HEK293 (cell line): Measurements from ENCODE around the gene STX4.

Experiments
- PRDM1 ChIP-seq: fragments of 450-650 bp; formaldehyde crosslinking; IDR thresholded peaks from 2 replicates; pipeline ENCODE4; 2016; ENCODE audit warnings: missing biosample characterization, missing genetic modification characterization
- YY1 ChIP-seq: fragments of 450-650 bp; formaldehyde crosslinking; IDR thresholded peaks from 2 replicates; pipeline ENCODE4 v1.5.1; 2018; ENCODE audit warnings: missing biosample characterization, missing genetic modification characterization
- ZNF169 ChIP-seq: fragments of 450-650 bp; formaldehyde crosslinking; IDR thresholded peaks from 2 replicates; pipeline ENCODE4 v1.5.1; 2016; ENCODE audit warnings: missing biosample characterization, missing genetic modification characterization
- ZNF518A ChIP-seq: fragments of 450-650 bp; formaldehyde crosslinking; conservative IDR thresholded peaks from 2 replicates; pipeline ENCODE4 v1.5.1; 2016; ENCODE audit warnings: low read depth, missing biosample characterization, missing genetic modification characterization
- ZNF585B ChIP-seq: fragments of 450-650 bp; formaldehyde crosslinking; IDR thresholded peaks from 2 replicates; pipeline ENCODE4 v1.5.1; 2016; ENCODE audit warnings: missing biosample characterization, missing genetic modification characterization
- ZNF629 ChIP-seq: fragments of 450-650 bp; formaldehyde crosslinking; IDR thresholded peaks from 2 replicates; pipeline ENCODE4 v1.5.1; 2017; ENCODE audit warnings: missing biosample characterization, missing genetic modification characterization
- ZNF645 ChIP-seq: fragments of 450-650 bp; formaldehyde crosslinking; IDR thresholded peaks from 2 replicates; pipeline ENCODE4; 2016; ENCODE audit warnings: missing biosample characterization, missing genetic modification characterization
- TF ChIP-seq, protein P1 (sequence below): fragments of 450-650 bp; formaldehyde crosslinking; IDR thresholded peaks from 2 replicates; pipeline ENCODE4 v1.5.1; 2016; ENCODE audit warnings: missing biosample characterization, missing genetic modification characterization
- TF ChIP-seq, protein P2 (sequence below): fragments of 450-650 bp; formaldehyde crosslinking; IDR thresholded peaks from 2 replicates; pipeline ENCODE4 v1.5.1; 2016; ENCODE audit warnings: missing biosample characterization, missing genetic modification characterization
- TF ChIP-seq, protein P3 (sequence below): fragments of 450-650 bp; formaldehyde crosslinking; IDR thresholded peaks from 2 replicates; pipeline ENCODE4 v1.5.0; 2017; ENCODE audit warnings: missing biosample characterization, missing genetic modification characterization, borderline replicate concordance

- no peak for TF ChIP-seq ZNF169 (tag by site-specific recombination)
- TF ChIP-seq, protein P1, sequence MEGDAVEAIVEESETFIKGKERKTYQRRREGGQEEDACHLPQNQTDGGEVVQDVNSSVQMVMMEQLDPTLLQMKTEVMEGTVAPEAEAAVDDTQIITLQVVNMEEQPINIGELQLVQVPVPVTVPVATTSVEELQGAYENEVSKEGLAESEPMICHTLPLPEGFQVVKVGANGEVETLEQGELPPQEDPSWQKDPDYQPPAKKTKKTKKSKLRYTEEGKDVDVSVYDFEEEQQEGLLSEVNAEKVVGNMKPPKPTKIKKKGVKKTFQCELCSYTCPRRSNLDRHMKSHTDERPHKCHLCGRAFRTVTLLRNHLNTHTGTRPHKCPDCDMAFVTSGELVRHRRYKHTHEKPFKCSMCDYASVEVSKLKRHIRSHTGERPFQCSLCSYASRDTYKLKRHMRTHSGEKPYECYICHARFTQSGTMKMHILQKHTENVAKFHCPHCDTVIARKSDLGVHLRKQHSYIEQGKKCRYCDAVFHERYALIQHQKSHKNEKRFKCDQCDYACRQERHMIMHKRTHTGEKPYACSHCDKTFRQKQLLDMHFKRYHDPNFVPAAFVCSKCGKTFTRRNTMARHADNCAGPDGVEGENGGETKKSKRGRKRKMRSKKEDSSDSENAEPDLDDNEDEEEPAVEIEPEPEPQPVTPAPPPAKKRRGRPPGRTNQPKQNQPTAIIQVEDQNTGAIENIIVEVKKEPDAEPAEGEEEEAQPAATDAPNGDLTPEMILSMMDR (tag by site-specific recombination) = no peak
- TF ChIP-seq ZNF645 (tag by site-specific recombination) = no peak
- TF ChIP-seq, protein P2, sequence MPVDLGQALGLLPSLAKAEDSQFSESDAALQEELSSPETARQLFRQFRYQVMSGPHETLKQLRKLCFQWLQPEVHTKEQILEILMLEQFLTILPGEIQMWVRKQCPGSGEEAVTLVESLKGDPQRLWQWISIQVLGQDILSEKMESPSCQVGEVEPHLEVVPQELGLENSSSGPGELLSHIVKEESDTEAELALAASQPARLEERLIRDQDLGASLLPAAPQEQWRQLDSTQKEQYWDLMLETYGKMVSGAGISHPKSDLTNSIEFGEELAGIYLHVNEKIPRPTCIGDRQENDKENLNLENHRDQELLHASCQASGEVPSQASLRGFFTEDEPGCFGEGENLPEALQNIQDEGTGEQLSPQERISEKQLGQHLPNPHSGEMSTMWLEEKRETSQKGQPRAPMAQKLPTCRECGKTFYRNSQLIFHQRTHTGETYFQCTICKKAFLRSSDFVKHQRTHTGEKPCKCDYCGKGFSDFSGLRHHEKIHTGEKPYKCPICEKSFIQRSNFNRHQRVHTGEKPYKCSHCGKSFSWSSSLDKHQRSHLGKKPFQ (tag by site-specific recombination) = no peak
- TF ChIP-seq ZNF629 (tag by site-specific recombination) = no peak
- no peak for TF ChIP-seq PRDM1 (tag by site-specific recombination)
- TF ChIP-seq ZNF518A (tag by site-specific recombination) = no peak
- TF ChIP-seq ZNF585B (tag by site-specific recombination) = no peak
- TF ChIP-seq, protein P3, sequence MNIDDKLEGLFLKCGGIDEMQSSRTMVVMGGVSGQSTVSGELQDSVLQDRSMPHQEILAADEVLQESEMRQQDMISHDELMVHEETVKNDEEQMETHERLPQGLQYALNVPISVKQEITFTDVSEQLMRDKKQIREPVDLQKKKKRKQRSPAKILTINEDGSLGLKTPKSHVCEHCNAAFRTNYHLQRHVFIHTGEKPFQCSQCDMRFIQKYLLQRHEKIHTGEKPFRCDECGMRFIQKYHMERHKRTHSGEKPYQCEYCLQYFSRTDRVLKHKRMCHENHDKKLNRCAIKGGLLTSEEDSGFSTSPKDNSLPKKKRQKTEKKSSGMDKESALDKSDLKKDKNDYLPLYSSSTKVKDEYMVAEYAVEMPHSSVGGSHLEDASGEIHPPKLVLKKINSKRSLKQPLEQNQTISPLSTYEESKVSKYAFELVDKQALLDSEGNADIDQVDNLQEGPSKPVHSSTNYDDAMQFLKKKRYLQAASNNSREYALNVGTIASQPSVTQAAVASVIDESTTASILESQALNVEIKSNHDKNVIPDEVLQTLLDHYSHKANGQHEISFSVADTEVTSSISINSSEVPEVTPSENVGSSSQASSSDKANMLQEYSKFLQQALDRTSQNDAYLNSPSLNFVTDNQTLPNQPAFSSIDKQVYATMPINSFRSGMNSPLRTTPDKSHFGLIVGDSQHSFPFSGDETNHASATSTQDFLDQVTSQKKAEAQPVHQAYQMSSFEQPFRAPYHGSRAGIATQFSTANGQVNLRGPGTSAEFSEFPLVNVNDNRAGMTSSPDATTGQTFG = no peak
- no peak for TF ChIP-seq YY1
Measured at GRCh38 chr16:31009894-31010584, 23.3 kb upstream of the STX4 start.
